ENCODE results near the gene EGLN3.
A peak's percentile ranks its signal among the peaks of the same experiment; 100 is the strongest.

EGLN3 gene

DNA sequence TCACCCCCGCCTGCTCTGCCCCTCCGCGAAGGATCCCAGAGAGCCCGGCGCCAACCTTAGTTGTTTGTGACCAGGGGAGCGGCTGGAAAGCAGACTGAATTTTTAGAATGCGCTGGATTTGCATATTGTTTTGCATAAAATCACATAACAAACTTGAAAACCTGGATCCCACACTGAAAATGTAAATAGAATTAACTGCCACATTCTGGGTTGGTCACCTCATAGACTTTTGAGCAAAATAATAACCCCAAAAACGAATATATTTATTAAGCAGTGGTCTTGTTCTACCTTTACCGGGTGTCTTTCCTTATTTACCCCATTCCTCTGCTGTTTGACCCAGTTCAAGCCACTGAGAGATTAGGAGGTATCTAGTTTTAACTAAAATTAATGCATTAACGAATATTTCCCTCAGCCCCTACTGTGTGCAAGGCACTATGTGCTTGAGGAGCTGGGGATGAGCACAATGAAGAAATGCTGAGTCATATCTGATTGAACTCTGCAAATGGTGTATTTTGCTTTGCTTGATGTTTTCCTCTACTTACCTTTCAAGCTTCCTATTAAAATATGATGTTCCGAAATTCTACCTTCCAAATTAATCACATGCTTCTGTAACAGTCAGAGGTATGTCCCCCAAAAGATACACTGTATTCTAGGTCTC is 438 bp upstream of the EGLN3 start:
- H3K4me2 ChIP-seq (ENCODE audit: insufficient read depth, low read length) = peak overlapping the region; percentile 92
- TF ChIP-seq, protein P1, sequence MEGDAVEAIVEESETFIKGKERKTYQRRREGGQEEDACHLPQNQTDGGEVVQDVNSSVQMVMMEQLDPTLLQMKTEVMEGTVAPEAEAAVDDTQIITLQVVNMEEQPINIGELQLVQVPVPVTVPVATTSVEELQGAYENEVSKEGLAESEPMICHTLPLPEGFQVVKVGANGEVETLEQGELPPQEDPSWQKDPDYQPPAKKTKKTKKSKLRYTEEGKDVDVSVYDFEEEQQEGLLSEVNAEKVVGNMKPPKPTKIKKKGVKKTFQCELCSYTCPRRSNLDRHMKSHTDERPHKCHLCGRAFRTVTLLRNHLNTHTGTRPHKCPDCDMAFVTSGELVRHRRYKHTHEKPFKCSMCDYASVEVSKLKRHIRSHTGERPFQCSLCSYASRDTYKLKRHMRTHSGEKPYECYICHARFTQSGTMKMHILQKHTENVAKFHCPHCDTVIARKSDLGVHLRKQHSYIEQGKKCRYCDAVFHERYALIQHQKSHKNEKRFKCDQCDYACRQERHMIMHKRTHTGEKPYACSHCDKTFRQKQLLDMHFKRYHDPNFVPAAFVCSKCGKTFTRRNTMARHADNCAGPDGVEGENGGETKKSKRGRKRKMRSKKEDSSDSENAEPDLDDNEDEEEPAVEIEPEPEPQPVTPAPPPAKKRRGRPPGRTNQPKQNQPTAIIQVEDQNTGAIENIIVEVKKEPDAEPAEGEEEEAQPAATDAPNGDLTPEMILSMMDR (IDR thresholded peaks at IDR 0.05; ENCODE audit: borderline replicate concordance, extremely low read depth, low read length, poor library complexity, severe bottlenecking) = no peak
- TF ChIP-seq EZH2 (IDR thresholded peaks at IDR 0.05; ENCODE audit: borderline replicate concordance, low read depth, low read length, severe bottlenecking) = no peak
- H4K20me1 ChIP-seq (ENCODE audit: insufficient read depth, low read length) = peaks cover 3% of the 10 kb centered on the region; the same call in 1 of the 2 replicates
- no peaks in the 10 kb centered on the region for H3K9me3 ChIP-seq (ENCODE audit: insufficient read depth, low read length, severe bottlenecking)
- H3K4me1 ChIP-seq (ENCODE audit: insufficient read depth, low read length) = peaks cover 52% of the 10 kb centered on the region
- H2AFZ ChIP-seq (ENCODE audit: low read depth, low read length) = peak overlapping the region; percentile 80
- H3K27me3 ChIP-seq (ENCODE audit: insufficient read depth, low read length, poor library complexity) = no peaks in the 10 kb centered on the region
- H3K36me3 ChIP-seq (ENCODE audit: insufficient read depth, low read length) = no peaks in the 10 kb centered on the region; the same call in 1 of the 2 replicates
- peak overlapping the region; percentile 87 for H3K27ac ChIP-seq (ENCODE audit: low read length)
- H3K79me2 ChIP-seq (ENCODE audit: insufficient read depth, low read length) = peaks cover 50% of the 10 kb centered on the region
- DNase-seq = no peak
- peak overlapping the region; percentile 71 for H3K9ac ChIP-seq (ENCODE audit: low read depth, low read length)
- no peak for ATAC-seq (ENCODE audit: insufficient read depth, low read depth)
- H3K4me3 ChIP-seq (ENCODE audit: low read depth in 1 of 2, low read length in 2 of 2) = peak overlapping the region; percentile 47 to 87; a peak in 3 of 4 replicates

DNA sequence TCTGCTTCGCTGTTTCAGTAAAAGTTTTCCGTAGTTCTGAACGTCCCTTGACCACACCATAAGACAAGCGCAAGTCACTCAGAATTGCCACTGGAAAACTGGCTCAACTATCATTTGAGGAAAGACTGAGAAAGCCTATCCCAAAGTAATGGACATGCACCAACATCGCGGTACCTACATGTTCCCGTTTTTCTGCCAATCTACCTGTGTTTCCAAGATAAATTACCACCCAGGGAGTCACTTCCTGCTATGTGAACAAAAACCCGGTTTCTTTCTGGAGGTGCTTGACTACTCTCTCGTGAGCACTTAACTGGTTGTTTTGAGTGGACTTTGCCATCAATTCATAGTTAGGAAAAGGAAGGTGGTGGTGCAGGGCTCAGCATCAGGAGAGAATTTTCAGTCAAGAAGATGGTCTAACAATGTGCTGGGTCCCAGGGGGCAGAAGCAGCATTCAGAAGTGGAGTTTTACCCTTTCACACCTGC is 1.4 kb downstream of the EGLN3 start:
- Histone ChIP-seq H3K9ac (ENCODE audit: low read depth, low read length) (peak overlapping the region; percentile 71), H3K36me3 (ENCODE audit: insufficient read depth, low read length) (peaks cover 11% of the 10 kb centered on the region), H3K27ac (ENCODE audit: low read length) (peak overlapping the region; percentile 87), H2AFZ (ENCODE audit: low read depth, low read length) (0 out of 2 replicates have a peak overlapping the region, but pooled peaks have one; percentile 80), H3K79me2 (ENCODE audit: insufficient read depth, low read length) (peaks cover 68% of the 10 kb centered on the region), H3K4me1 (ENCODE audit: insufficient read depth, low read length) (peaks cover 71% of the 10 kb centered on the region), H3K4me2 (ENCODE audit: insufficient read depth, low read length) (peak overlapping the region; percentile 92), H4K20me1 (ENCODE audit: insufficient read depth, low read length) (peaks cover 3% of the 10 kb centered on the region; the same call in 1 of the 2 replicates), H3K4me3 (ENCODE audit: low read depth in 1 of 2, low read length in 2 of 2) (peak overlapping the region; percentile 47 to 87), H3K27me3 (ENCODE audit: insufficient read depth, low read length, poor library complexity) (no peaks in the 10 kb centered on the region), H3K9me3 (ENCODE audit: insufficient read depth, low read length, severe bottlenecking) (no peaks in the 10 kb centered on the region)
- ATAC-seq (ENCODE audit: insufficient read depth, low read depth) (0 out of 3 replicates have a peak, but pooled peaks have one; percentile 4), DNase-seq (peak; percentile 41)
- no peak for TF ChIP-seq EZH2 (IDR thresholded peaks at IDR 0.05; ENCODE audit: borderline replicate concordance, low read depth, low read length, severe bottlenecking)
- TF ChIP-seq, protein P1 (IDR thresholded peaks at IDR 0.05; ENCODE audit: borderline replicate concordance, extremely low read depth, low read length, poor library complexity, severe bottlenecking) = no peak

DNA sequence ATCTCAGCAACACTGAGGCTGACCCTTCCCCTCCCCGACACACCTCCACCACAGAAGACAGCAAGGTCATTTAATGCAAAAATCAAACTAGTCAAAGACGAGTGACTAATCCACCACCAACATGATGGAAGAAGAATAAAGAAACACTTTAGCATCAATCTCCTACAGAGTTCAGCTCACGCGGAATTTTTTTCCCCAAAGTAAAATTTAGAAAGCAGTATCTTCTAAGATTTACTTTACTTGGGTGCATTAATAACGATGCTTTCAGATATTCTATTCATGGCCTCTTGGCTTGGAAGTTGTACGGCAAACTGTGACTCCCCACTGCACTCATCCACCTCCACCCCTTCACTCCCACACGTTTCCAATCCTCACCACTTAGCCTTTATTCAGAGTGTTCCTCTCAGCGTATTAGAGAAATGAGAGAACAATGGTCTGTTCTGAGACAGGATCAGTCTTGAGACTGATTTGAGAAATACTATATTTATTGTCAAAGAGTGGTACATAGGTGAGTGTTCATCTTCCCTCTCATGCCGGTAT is 1.9 kb downstream of the EGLN3 start:
- Histone ChIP-seq H3K4me1 (ENCODE audit: insufficient read depth, low read length) (peaks cover 75% of the 10 kb centered on the region), H2AFZ (ENCODE audit: low read depth, low read length) (no peak overlapping the region), H3K27ac (ENCODE audit: low read length) (peak overlapping the region; percentile 87), H3K27me3 (ENCODE audit: insufficient read depth, low read length, poor library complexity) (no peaks in the 10 kb centered on the region), H3K4me2 (ENCODE audit: insufficient read depth, low read length) (peak overlapping the region; percentile 92), H3K9ac (ENCODE audit: low read depth, low read length) (peak overlapping the region; percentile 71), H4K20me1 (ENCODE audit: insufficient read depth, low read length) (peaks cover 3% of the 10 kb centered on the region; the same call in 1 of the 2 replicates), H3K79me2 (ENCODE audit: insufficient read depth, low read length) (peaks cover 73% of the 10 kb centered on the region), H3K36me3 (ENCODE audit: insufficient read depth, low read length) (peaks cover 11% of the 10 kb centered on the region), H3K9me3 (ENCODE audit: insufficient read depth, low read length, severe bottlenecking) (no peaks in the 10 kb centered on the region), H3K4me3 (ENCODE audit: low read depth in 1 of 2, low read length in 2 of 2) (peak overlapping the region; percentile 47 to 87)
- TF ChIP-seq EZH2 (IDR thresholded peaks at IDR 0.05; ENCODE audit: borderline replicate concordance, low read depth, low read length, severe bottlenecking) = no peak
- TF ChIP-seq, protein P1 (IDR thresholded peaks at IDR 0.05; ENCODE audit: borderline replicate concordance, extremely low read depth, low read length, poor library complexity, severe bottlenecking) = no peak
- no peak for DNase-seq
- no peak for ATAC-seq (ENCODE audit: insufficient read depth, low read depth)
